Measurements from ENCODE around the gene EIF4EBP2.

EIF4EBP2 gene

DNA sequence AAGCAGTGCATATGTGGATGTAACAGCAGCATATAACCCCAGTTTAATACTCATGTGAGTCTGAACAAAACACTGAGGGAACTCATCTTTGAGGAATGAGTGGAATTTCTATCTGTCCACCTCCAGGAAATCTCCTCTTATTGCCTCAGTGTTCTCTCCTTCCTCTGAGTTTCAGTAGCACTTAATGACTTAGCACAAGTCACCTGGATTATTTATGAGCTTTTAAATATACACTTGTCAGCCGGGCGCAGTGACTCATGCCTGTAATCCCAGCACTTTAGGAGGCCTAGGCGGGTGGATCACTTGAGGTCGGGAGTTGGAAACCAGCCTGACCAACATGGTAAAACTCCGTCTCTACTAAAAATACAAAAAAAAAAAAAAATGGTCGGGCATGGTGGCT lies 25.8 kb upstream of the EIF4EBP2 start:
- 78 to 88% methylated on average over 6 of the region's 6 CpGs for WGBS, 2 experiments
- Histone ChIP-seq H3K4me1 (ENCODE audit: control insufficient read depth, insufficient read depth, low read length) (peaks cover 10% of the 10 kb centered on the region), H3K4me3 (ENCODE audit: insufficient read depth, low read depth, low read length) (no peak overlapping the region), H3K9me3 (ENCODE audit: control insufficient read depth, low read length) (no peaks in the 10 kb centered on the region), H3K36me3 (ENCODE audit: control insufficient read depth, insufficient read depth, low read length) (peaks cover 2% of the 10 kb centered on the region), H3K27me3 (ENCODE audit: control insufficient read depth, insufficient read depth, low read length, poor library complexity, severe bottlenecking) (peaks cover 11% of the 10 kb centered on the region), H3K27ac (ENCODE audit: insufficient read depth, low read depth, low read length, poor library complexity, severe bottlenecking) (no peak overlapping the region)

GRCh38 chr10:70379581-70380176 lies 24.3 kb upstream of the EIF4EBP2 start:
- Histone ChIP-seq H3K9me3 (ENCODE audit: control insufficient read depth, low read length) (no peaks in the 10 kb centered on the region), H3K4me1 (ENCODE audit: control insufficient read depth, insufficient read depth, low read length) (peaks cover 10% of the 10 kb centered on the region), H3K4me3 (ENCODE audit: insufficient read depth, low read depth, low read length) (no peak overlapping the region), H3K27me3 (ENCODE audit: control insufficient read depth, insufficient read depth, low read length, poor library complexity, severe bottlenecking) (peaks cover 18% of the 10 kb centered on the region), H3K27ac (ENCODE audit: insufficient read depth, low read depth, low read length, poor library complexity, severe bottlenecking) (no peak overlapping the region), H3K36me3 (ENCODE audit: control insufficient read depth, insufficient read depth, low read length) (no peaks in the 10 kb centered on the region)
- 81 to 88% methylated on average over 14 of the region's 14 CpGs for WGBS, 2 experiments

GRCh38 chr10:70380350-70381135 lies 23.4 kb upstream of the EIF4EBP2 start:
- WGBS, 2 experiments: 93 to 96% methylated on average over 7 of the region's 7 CpGs
- Histone ChIP-seq H3K9me3 (ENCODE audit: control insufficient read depth, low read length) (no peaks in the 10 kb centered on the region), H3K4me3 (ENCODE audit: insufficient read depth, low read depth, low read length) (no peak overlapping the region), H3K27me3 (ENCODE audit: control insufficient read depth, insufficient read depth, low read length, poor library complexity, severe bottlenecking) (peaks cover 18% of the 10 kb centered on the region), H3K27ac (ENCODE audit: insufficient read depth, low read depth, low read length, poor library complexity, severe bottlenecking) (no peak overlapping the region), H3K36me3 (ENCODE audit: control insufficient read depth, insufficient read depth, low read length) (no peaks in the 10 kb centered on the region), H3K4me1 (ENCODE audit: control insufficient read depth, insufficient read depth, low read length) (peaks cover 10% of the 10 kb centered on the region)

- H3K4me1 ChIP-seq (ENCODE audit: control insufficient read depth, insufficient read depth, low read length): peaks cover 10% of the 10 kb centered on the region
- no peaks in the 10 kb centered on the region for H3K36me3 ChIP-seq (ENCODE audit: control insufficient read depth, insufficient read depth, low read length)
- H3K9me3 ChIP-seq (ENCODE audit: control insufficient read depth, low read length): no peaks in the 10 kb centered on the region
- 3% methylated on average over 61 of the region's 61 CpGs for WGBS, 2 experiments
- H3K4me3 ChIP-seq (ENCODE audit: insufficient read depth, low read depth, low read length): peak overlapping the region; percentile 69
- no peak overlapping the region for H3K27ac ChIP-seq (ENCODE audit: insufficient read depth, low read depth, low read length, poor library complexity, severe bottlenecking)
- peaks cover 18% of the 10 kb centered on the region for H3K27me3 ChIP-seq (ENCODE audit: control insufficient read depth, insufficient read depth, low read length, poor library complexity, severe bottlenecking)
Observed at GRCh38 chr10:70381471-70382421, 22.2 kb upstream of the EIF4EBP2 start.

GRCh38 chr10:70391654-70392053 lies 12.3 kb upstream of the EIF4EBP2 start:
- no peak overlapping the region for H3K27ac ChIP-seq (ENCODE audit: insufficient read depth, low read depth, low read length, poor library complexity, severe bottlenecking)
- no peaks in the 10 kb centered on the region for H3K27me3 ChIP-seq (ENCODE audit: control insufficient read depth, insufficient read depth, low read length, poor library complexity, severe bottlenecking)
- H3K4me1 ChIP-seq (ENCODE audit: control insufficient read depth, insufficient read depth, low read length): no peaks in the 10 kb centered on the region
- 81 to 83% methylated on average over 4 of the region's 4 CpGs for WGBS, 2 experiments
- no peaks in the 10 kb centered on the region for H3K36me3 ChIP-seq (ENCODE audit: control insufficient read depth, insufficient read depth, low read length)
- H3K9me3 ChIP-seq (ENCODE audit: control insufficient read depth, low read length): no peaks in the 10 kb centered on the region
- no peak overlapping the region for H3K4me3 ChIP-seq (ENCODE audit: insufficient read depth, low read depth, low read length)

DNA sequence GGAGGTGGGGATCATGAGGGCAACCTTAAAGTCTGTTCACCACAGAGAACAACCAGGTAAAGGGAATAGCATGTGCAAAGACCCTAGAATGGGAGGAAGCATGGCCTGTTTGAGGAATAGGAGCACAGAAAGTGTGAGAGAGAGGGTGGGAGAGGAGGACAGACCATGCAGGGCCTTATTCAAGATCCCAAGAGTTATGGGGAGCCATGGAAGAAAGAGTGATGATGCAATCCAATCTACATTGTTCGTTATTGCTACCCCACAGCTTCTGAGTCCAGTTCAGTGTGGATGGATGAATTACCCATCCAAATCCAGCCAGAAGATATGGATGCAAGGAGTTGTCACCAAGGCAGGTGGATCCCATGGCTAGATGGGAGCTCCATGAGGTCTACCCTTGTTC lies 7.8 kb upstream of the EIF4EBP2 start:
- H3K9me3 ChIP-seq (ENCODE audit: control insufficient read depth, low read length): no peaks in the 10 kb centered on the region
- no peaks in the 10 kb centered on the region for H3K4me1 ChIP-seq (ENCODE audit: control insufficient read depth, insufficient read depth, low read length)
- no peaks in the 10 kb centered on the region for H3K36me3 ChIP-seq (ENCODE audit: control insufficient read depth, insufficient read depth, low read length)
- no peak overlapping the region for H3K27ac ChIP-seq (ENCODE audit: insufficient read depth, low read depth, low read length, poor library complexity, severe bottlenecking)
- H3K4me3 ChIP-seq (ENCODE audit: insufficient read depth, low read depth, low read length): no peak overlapping the region
- no peaks in the 10 kb centered on the region for H3K27me3 ChIP-seq (ENCODE audit: control insufficient read depth, insufficient read depth, low read length, poor library complexity, severe bottlenecking)
- WGBS, 2 experiments: 93 to 100% methylated on average over 1 of the region's 1 CpG

GRCh38 chr10:70399177-70399576 lies 4.8 kb upstream of the EIF4EBP2 start:
- Histone ChIP-seq H3K4me1 (ENCODE audit: control insufficient read depth, insufficient read depth, low read length) (no peaks in the 10 kb centered on the region), H3K27ac (ENCODE audit: insufficient read depth, low read depth, low read length, poor library complexity, severe bottlenecking) (no peak overlapping the region), H3K9me3 (ENCODE audit: control insufficient read depth, low read length) (no peaks in the 10 kb centered on the region), H3K27me3 (ENCODE audit: control insufficient read depth, insufficient read depth, low read length, poor library complexity, severe bottlenecking) (no peaks in the 10 kb centered on the region), H3K36me3 (ENCODE audit: control insufficient read depth, insufficient read depth, low read length) (no peaks in the 10 kb centered on the region), H3K4me3 (ENCODE audit: insufficient read depth, low read depth, low read length) (no peak overlapping the region)
- WGBS, 2 experiments: 95 to 97% methylated on average over 2 of the region's 3 CpGs

DNA sequence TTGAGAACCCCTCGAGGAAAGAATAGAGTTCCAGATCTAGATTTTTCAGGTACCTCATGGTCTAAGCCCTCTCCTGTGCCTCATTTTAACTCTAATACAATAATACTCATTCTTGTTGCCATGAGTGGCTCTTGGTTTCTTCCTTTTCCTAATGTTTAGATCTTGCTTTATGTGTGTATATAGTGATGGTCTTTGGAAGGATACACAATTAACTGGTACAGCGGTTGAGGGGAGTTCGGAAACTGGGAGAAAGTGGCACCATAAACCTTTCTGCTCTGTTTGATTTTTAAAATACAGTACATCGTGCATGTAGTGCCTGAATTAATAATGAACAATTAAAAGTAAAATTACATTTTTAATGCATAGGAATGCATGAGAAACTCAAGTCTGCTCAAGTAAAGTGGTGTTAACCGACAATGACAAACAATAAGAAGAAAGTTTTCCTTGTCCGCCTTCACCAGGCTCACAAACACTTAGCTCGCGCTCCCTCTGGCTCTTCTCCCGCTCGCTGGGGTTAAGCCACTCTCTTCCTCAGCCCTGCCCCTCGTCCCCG lies 386 bp upstream of the EIF4EBP2 start:
- Histone ChIP-seq H3K4me3 (ENCODE audit: insufficient read depth, low read depth, low read length) (peak overlapping the region; percentile 92), H3K9me3 (ENCODE audit: control insufficient read depth, low read length) (no peaks in the 10 kb centered on the region), H3K4me1 (ENCODE audit: control insufficient read depth, insufficient read depth, low read length) (no peaks in the 10 kb centered on the region), H3K36me3 (ENCODE audit: control insufficient read depth, insufficient read depth, low read length) (peaks cover 8% of the 10 kb centered on the region), H3K27ac (ENCODE audit: insufficient read depth, low read depth, low read length, poor library complexity, severe bottlenecking) (no peak overlapping the region), H3K27me3 (ENCODE audit: control insufficient read depth, insufficient read depth, low read length, poor library complexity, severe bottlenecking) (no peaks in the 10 kb centered on the region)
- WGBS, 2 experiments: 22 to 23% methylated on average over 11 of the region's 12 CpGs

DNA sequence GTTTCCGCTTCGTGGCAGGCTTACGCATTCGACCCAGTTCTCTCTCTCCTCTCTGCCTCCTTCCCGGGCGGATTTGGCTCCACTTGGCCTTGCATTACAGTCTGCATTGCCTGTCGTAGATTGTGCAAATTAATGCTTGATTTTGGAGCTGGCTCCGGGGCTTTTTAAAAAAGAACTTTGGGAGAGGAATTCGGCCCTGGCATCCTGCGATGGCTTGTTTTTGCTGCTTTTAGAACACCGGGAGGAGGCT lies 767 bp downstream of the EIF4EBP2 start:
- WGBS, 2 experiments: 0 to 1% methylated on average over 11 of the region's 11 CpGs
- Histone ChIP-seq H3K4me3 (ENCODE audit: insufficient read depth, low read depth, low read length) (peak overlapping the region; percentile 92), H3K4me1 (ENCODE audit: control insufficient read depth, insufficient read depth, low read length) (no peaks in the 10 kb centered on the region), H3K27me3 (ENCODE audit: control insufficient read depth, insufficient read depth, low read length, poor library complexity, severe bottlenecking) (no peaks in the 10 kb centered on the region), H3K27ac (ENCODE audit: insufficient read depth, low read depth, low read length, poor library complexity, severe bottlenecking) (no peak overlapping the region), H3K36me3 (ENCODE audit: control insufficient read depth, insufficient read depth, low read length) (peaks cover 8% of the 10 kb centered on the region), H3K9me3 (ENCODE audit: control insufficient read depth, low read length) (no peaks in the 10 kb centered on the region)
